Activated naive CD4-positive, alpha-beta T cell treated with anti-CD3 and anti-CD28 coated beads, Interleukin-2, amount 10 ng/mL, durations not matched to agents 7 days and 5 days (primary cell): ENCODE measurements around the gene FOXP1.

Source experiments
- CTCF ChIA-PET: fragments of 350-600 bp; sonication (Branson Sonifier 250); formaldehyde crosslinking; loops from one replicate; lab custom pipeline; 2021; ENCODE audit warnings: antibody characterized with exemption; lab: Charles Lee
- DNase-seq: peaks from one replicate; pipeline ENCODE4 v3.0.0-alpha.2; 2020
- H3K27ac Mint-ChIP-seq: one replicate; pipeline ENCODE4 v1.8.0; 2021; ENCODE audit warnings: mild to moderate bottlenecking, moderate library complexity, mixed read lengths
- H3K27me3 Mint-ChIP-seq: one replicate; pipeline ENCODE4 v1.8.0; 2021; ENCODE audit warnings: mild to moderate bottlenecking, mixed read lengths
- H3K36me3 Mint-ChIP-seq: one replicate; pipeline ENCODE4 v1.8.0; 2021; ENCODE audit warnings: mixed read lengths
- H3K4me1 Mint-ChIP-seq: one replicate; pipeline ENCODE4 v1.8.0; 2021; ENCODE audit warnings: mixed read lengths
- H3K4me3 Mint-ChIP-seq: one replicate; pipeline ENCODE4 v1.8.0; 2021; ENCODE audit warnings: mild to moderate bottlenecking, moderate library complexity, mixed read lengths
- H3K9me3 Mint-ChIP-seq: one replicate; pipeline ENCODE4 v1.8.0; 2021; ENCODE audit warnings: mixed read lengths

Gene FOXP1

DNA sequence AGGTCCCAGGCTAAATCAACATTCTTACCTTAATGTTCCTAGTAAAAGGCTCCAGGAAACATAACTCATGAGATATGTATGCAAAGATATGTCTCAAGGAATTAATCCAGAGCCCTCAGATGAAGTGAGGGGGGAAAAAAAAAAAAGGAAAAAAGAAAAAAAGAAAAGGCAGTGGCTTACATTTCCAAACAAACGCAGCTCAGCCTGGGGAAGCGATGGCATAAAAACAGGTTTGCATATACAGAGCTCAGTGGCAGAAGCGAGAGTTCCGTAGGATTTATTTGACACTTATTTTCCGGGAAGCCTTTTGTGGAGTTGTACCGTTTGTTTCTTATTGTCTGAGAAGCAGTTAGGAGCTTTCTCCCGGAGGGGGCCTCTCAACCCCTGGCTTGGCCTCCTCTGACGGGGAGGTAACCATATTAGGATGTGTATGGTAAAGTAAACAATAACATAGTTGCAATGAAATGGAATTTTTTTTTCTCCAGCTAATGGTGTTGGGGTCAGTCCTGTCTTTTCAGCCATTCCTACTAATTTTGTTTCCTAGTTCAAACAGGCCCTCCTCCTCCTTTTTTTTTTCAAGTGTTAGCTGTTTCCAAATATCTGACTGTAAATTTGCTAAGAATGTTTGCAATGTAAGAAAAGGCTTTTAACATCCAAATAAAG, 338.6 kb downstream of the FOXP1 start:
- Mint-ChIP-seq H3K27ac (no peak overlapping the region), H3K36me3 (no peaks in the 10 kb centered on the region), H3K4me3 (no peak overlapping the region), H3K27me3 (no peaks in the 10 kb centered on the region), H3K9me3 (no peaks in the 10 kb centered on the region), H3K4me1 (peaks cover 2% of the 10 kb centered on the region)
- DNase-seq = no peak
- CTCF ChIA-PET = interaction anchor here (0.7 kb wide), 1 partner anchor 25 kb away, joined by 3 read pairs; no protein-coding TSS in a partner anchor

DNA sequence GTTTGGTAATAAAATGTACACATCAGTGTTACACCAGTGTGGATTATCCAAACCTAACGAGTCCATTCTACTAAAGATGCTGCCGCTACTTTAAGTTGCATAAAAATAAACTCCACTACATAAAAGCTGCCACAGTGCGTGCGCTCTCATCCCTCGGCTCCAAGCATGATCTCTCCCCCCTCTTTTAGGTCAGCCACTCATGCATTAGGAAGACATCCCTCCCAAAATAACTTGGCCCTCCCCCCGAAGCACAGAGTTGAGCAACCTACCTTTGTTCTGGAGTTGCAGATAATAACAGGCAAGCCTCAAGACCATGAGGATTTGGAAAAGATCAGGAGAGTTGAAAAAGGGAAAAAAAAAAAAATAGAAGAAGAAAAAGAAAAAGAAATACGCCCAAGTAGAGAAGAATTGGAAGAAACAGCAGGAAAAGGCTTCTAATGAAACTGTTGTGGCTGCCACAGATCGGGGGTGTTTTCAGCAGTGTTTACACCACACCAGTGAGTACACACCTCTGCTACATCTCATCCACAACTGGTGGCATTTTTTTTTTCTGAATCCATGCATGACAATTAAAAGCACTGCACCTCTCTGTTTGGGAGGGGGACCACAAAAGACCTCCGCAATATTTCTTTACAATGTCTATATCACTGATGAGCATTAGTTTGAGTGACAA, 339.2 kb downstream of the FOXP1 start:
- no peaks in the 10 kb centered on the region for H3K9me3 Mint-ChIP-seq
- no peak for DNase-seq
- H3K27ac Mint-ChIP-seq = no peak overlapping the region
- H3K27me3 Mint-ChIP-seq = no peaks in the 10 kb centered on the region
- no peak overlapping the region for H3K4me3 Mint-ChIP-seq
- CTCF ChIA-PET = no interaction called here
- H3K4me1 Mint-ChIP-seq = peaks cover 2% of the 10 kb centered on the region
- no peaks in the 10 kb centered on the region for H3K36me3 Mint-ChIP-seq

DNA sequence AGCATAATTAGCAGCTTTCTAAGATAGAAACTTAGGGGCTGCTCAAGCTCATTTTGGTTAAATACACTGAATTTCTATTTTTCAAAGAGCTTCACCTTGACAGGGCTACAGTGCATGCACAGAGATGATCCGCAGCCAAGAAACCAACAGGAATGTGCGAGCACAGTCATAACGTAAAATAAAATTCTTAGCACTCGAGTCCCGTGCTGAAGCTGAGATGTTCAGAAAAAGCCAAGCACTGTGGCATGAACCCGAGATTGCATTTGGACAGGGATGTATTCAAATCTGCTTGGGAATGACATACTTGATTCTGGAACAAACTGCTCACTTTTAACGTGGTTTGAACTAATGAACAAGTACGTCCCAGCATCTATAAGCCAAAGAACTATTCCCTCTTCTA, 340.3 kb downstream of the FOXP1 start:
- Mint-ChIP-seq H3K4me1 (peaks cover 2% of the 10 kb centered on the region), H3K4me3 (no peak overlapping the region), H3K27ac (no peak overlapping the region), H3K9me3 (no peaks in the 10 kb centered on the region), H3K27me3 (no peaks in the 10 kb centered on the region), H3K36me3 (no peaks in the 10 kb centered on the region)
- CTCF ChIA-PET = no interaction called here
- no peak for DNase-seq

DNA sequence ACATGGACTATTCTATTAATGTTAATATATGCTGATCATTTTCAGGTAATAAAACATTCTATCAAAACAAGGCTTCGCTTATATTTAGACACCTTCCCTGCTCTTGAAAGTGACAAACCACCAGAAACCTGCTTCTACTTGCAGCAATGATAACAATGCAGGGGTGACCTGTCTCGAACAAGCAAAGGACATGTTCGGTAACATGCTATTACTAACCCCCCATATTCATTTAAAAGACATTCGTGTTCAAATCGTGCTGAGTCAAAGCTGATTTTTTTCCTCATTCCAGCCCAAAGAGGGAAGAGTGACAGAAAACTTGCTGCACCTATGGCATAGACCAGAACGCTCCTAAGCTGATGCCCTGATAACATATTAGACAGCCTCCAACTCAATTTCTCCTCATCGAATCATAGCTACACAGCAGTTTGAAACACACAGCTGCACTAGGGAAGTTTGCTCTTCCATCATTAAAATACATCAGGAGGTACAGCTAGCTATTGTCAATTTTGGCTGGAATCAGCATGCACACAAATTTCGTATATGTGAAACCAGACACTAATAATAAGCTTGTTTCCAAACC, 341.5 kb downstream of the FOXP1 start:
- Mint-ChIP-seq H3K27me3 (no peaks in the 10 kb centered on the region), H3K4me3 (no peak overlapping the region), H3K9me3 (no peaks in the 10 kb centered on the region), H3K36me3 (no peaks in the 10 kb centered on the region), H3K4me1 (peaks cover 2% of the 10 kb centered on the region), H3K27ac (no peak overlapping the region)
- CTCF ChIA-PET = no interaction called here
- no peak for DNase-seq

DNA sequence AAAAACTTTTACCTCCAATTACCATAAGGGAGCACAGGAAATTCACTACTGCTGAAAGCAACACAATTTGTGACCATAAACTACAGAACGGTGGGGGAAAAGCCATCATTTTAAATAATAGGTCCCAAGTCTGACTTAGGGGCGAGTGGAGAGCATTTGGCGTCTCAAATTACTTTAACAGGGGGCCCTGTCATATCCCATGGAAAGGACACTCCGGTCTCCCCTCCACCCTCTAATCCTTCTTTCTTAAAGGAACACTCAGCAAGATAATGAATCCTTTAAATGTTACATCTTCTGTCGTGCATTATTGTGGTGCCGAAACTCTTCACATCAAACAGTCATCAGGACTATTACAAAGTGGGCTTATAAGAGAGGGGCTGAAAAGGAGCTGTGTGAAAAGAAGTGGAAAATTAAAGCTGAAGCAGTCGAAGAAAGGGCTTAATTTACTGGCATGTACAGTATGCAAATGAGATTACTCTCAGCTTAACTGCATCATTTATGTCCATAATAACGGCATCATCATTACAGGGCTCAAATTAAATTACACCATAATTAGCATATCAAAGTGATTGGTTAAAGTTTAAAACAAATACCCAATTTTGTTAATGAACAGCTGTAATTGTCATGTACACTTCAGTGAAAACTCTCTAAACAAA, 342.2 kb downstream of the FOXP1 start:
- H3K9me3 Mint-ChIP-seq = no peaks in the 10 kb centered on the region
- CTCF ChIA-PET = no interaction called here
- no peak overlapping the region for H3K27ac Mint-ChIP-seq
- H3K4me3 Mint-ChIP-seq = no peak overlapping the region
- no peak for DNase-seq
- no peaks in the 10 kb centered on the region for H3K36me3 Mint-ChIP-seq
- H3K27me3 Mint-ChIP-seq = no peaks in the 10 kb centered on the region
- peaks cover 2% of the 10 kb centered on the region for H3K4me1 Mint-ChIP-seq

DNA sequence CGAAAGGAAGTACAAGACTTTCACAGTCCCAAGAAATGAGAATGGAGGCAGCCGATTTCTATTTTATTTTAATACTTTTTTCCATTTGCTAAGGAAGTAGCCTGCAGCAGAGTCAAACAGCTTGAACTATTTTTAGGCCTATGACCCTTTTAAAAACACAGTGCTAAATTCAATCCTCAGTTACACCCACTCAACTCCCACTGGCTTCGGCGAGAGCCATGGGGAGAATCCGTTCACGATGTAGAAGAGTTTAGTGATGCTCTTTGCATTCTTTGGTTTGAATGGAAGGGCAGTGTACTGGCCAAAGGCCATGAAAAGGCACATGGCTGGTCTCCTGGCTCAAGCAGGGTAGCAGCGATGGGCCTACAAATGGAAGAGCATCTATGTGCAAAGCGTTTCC, 343.5 kb downstream of the FOXP1 start:
- DNase-seq = no peak
- Mint-ChIP-seq H3K4me1 (peaks cover 2% of the 10 kb centered on the region), H3K4me3 (no peak overlapping the region), H3K27me3 (no peaks in the 10 kb centered on the region), H3K36me3 (peaks cover 2% of the 10 kb centered on the region), H3K27ac (no peak overlapping the region), H3K9me3 (no peaks in the 10 kb centered on the region)
- CTCF ChIA-PET = no interaction called here

DNA sequence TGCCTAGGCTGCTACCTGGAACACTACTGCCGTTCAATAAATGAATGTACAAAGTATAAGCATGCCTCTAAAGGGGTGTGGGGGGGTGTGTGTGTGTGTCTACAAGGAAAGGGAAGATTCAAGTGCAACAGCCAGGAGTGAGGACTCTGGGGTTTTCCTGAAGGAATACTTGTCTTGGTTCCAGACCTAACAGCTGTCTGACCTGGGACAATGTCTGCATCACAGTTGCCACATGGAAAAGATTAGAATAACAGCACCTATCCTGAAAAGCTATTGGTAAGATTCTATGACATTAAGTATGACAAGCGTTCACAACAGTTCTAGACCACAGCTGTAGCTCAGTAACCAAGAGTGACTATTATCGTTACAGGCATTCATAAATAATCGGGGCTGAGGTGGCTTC, 345.2 kb downstream of the FOXP1 start:
- no peaks in the 10 kb centered on the region for H3K9me3 Mint-ChIP-seq
- peaks cover 6% of the 10 kb centered on the region for H3K36me3 Mint-ChIP-seq
- H3K4me3 Mint-ChIP-seq = no peak overlapping the region
- CTCF ChIA-PET = no interaction called here
- peaks cover 4% of the 10 kb centered on the region for H3K4me1 Mint-ChIP-seq
- H3K27me3 Mint-ChIP-seq = no peaks in the 10 kb centered on the region
- no peak overlapping the region for H3K27ac Mint-ChIP-seq
- no peak for DNase-seq

DNA sequence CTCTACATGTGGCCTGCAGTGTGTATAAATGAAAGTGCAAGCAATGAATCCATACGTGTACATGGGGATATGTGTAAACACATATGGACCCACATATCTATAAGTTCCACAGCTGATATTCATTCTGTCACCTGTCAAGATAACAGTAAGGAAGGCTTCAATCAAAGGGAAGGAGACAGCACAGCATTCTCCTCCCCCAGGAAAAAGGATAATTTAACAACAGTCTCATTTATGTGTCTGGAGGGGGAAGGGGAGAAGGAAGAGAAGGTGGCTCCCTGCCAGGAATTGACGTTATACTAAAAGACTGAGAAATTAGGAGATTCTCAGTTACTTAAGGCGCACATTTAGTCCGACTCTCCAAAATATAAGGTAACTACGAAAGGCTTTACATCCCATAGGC, 345.9 kb downstream of the FOXP1 start:
- CTCF ChIA-PET = no interaction called here
- peaks cover 8% of the 10 kb centered on the region for H3K4me1 Mint-ChIP-seq
- H3K9me3 Mint-ChIP-seq = no peaks in the 10 kb centered on the region
- H3K36me3 Mint-ChIP-seq = peaks cover 6% of the 10 kb centered on the region
- no peak overlapping the region for H3K27ac Mint-ChIP-seq
- no peak overlapping the region for H3K4me3 Mint-ChIP-seq
- H3K27me3 Mint-ChIP-seq = peaks cover 4% of the 10 kb centered on the region
- no peak for DNase-seq

DNA sequence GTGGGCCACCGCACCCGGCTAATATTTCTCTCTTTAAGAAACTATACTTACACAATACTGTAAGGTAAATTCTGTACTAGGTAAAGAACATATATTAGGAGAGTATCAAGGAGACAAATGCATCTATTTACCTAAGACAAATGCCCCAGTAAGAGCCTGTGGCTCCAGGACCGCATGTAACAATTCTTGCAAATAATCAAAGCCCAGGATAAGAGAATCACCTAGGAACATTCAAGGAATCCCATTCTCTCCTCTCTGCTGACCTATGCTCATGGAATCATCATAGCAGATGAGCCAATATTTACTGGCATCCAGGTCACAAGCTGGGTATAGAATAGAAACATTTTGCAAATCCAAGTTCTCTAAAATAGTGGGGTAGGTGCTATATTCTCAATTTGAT, 347.7 kb downstream of the FOXP1 start:
- H3K4me1 Mint-ChIP-seq = peaks cover 23% of the 10 kb centered on the region

DNA sequence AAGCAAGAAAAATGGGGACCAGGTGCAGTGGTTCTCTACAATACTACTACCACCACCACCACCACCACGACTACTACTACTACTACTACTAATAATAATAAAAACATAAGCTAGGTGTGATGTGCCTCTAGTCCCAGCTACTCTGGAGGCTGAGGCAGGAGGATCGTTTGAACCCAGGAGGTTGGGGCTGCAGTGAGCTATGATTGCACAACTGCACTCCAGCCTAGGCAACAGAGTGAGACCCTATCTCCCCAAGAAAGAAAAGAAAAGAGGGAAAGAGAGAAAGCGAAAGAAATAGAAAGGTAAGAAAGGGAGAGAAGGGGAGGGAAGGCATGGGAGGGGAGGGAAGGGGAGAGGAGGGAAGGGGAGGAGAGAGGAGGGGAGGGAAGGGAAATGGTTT, 350.6 kb downstream of the FOXP1 start:
- peaks cover 41% of the 10 kb centered on the region for H3K4me1 Mint-ChIP-seq
- DNase-seq = no peak
- peaks cover 10% of the 10 kb centered on the region for H3K27me3 Mint-ChIP-seq
- H3K9me3 Mint-ChIP-seq = no peaks in the 10 kb centered on the region
- no peak overlapping the region for H3K27ac Mint-ChIP-seq
- CTCF ChIA-PET = interaction anchor here (0.6 to 1.4 kb wide), 4 partner anchors 31 to 71 kb away, joined by 3 to 4 read pairs (median 4); no protein-coding TSS in a partner anchor
- no peak overlapping the region for H3K4me3 Mint-ChIP-seq
- H3K36me3 Mint-ChIP-seq = peaks cover 6% of the 10 kb centered on the region

More for the DNA sequence above, 347.7 kb downstream of the FOXP1 start:
- peaks cover 4% of the 10 kb centered on the region for H3K27me3 Mint-ChIP-seq
- DNase-seq = no peak
- H3K27ac Mint-ChIP-seq = peak overlapping the region; percentile 11
- peaks cover 6% of the 10 kb centered on the region for H3K36me3 Mint-ChIP-seq
- H3K4me3 Mint-ChIP-seq = no peak overlapping the region
- H3K9me3 Mint-ChIP-seq = no peaks in the 10 kb centered on the region
- CTCF ChIA-PET = no interaction called here

DNA sequence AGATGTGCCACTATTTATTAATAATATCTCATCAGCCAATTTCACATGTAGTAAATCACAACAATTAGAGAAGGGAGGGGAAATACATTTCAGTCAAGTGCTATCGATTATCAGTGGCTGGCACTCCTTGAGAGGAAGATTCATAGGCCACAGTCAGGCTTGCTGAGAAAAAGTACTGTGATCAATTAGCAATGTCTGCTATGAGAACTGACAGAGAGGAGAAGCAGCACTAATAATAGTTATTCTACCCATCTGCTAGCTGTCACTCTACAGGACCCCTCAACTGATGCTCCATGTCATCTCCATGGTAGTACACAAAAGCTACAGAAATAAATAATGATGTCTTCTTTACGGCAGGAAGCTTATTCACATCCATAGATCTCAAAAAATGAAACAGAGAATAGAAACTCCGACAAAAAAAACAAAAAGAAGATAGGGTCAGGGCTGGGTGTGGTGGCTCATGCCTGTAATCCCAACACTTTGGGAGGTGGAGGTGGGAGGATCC, 351.3 kb downstream of the FOXP1 start:
- H3K4me3 Mint-ChIP-seq = no peak overlapping the region
- H3K36me3 Mint-ChIP-seq = peaks cover 6% of the 10 kb centered on the region
- no peaks in the 10 kb centered on the region for H3K9me3 Mint-ChIP-seq
- peaks cover 10% of the 10 kb centered on the region for H3K27me3 Mint-ChIP-seq
- CTCF ChIA-PET = interaction anchor here (0.6 to 1.4 kb wide), 6 partner anchors 32 to 354 kb away, joined by 3 to 4 read pairs (median 3); no protein-coding TSS in a partner anchor
- DNase-seq = no peak
- peaks cover 48% of the 10 kb centered on the region for H3K4me1 Mint-ChIP-seq
- H3K27ac Mint-ChIP-seq = peak overlapping the region; percentile 13

DNA sequence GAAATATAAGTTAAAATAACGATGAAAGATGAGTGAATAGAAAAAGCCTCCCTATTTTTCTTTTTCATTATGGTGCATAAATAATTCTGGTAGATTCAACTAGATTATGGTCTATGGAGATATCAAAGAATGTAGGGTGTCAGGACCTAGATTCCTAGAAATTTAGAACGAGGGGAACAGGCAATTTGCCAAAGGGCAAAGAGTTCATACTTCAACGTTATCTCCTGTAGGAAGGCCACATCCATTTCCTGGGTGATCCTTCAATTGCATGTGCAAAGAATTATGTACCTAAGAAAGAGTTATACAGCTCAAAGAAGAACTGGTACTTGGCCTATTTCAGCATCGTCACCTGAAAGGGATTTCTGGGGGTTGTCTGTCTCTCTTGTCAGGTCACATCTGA, 351.8 kb downstream of the FOXP1 start:
- no peak overlapping the region for H3K4me3 Mint-ChIP-seq
- H3K27me3 Mint-ChIP-seq = peaks cover 11% of the 10 kb centered on the region
- DNase-seq = no peak
- peaks cover 53% of the 10 kb centered on the region for H3K4me1 Mint-ChIP-seq
- H3K27ac Mint-ChIP-seq = no peak overlapping the region
- H3K36me3 Mint-ChIP-seq = peaks cover 6% of the 10 kb centered on the region
- CTCF ChIA-PET = interaction anchor here (0.8 to 1.4 kb wide), 3 partner anchors 72 to 354 kb away, joined by 3 read pairs; no protein-coding TSS in a partner anchor
- no peaks in the 10 kb centered on the region for H3K9me3 Mint-ChIP-seq

DNA sequence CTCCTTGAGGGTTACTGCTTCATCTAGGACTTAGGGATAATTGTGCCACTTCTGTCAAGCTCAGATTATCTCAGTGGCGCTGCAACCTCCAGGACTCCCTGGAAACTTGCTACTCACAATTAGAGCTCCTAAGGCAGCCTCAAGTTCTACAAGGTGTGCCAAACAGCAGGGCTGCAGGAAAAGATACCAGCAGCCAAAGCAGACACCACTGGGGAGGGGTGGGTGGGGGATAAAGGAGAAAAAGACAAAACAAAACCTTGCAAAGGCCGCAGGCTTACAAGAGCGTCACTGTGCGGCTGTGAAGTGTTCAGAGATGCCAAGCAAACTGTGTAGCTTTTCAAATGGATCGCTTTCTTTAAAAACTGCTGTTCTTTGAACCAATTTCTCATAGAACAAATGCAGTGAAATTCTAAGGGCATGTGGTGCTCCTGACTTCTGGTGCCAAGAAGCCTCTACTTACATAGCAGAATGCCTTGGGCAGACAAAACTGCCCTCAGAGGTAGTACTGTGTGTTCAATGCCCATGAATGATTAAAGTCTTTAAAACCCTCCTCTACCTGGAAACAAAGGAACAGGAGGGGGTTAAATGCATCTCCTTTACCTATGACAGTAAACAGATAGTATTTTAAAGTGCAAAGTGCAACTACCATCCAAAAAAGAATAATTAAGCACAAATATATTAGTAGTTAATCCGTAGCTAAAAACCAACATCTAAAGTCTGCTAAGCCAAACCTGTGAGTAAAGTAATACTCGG, 353.4 kb downstream of the FOXP1 start:
- Mint-ChIP-seq H3K27ac (no peak overlapping the region), H3K27me3 (peaks cover 20% of the 10 kb centered on the region), H3K4me3 (no peak overlapping the region), H3K9me3 (no peaks in the 10 kb centered on the region), H3K4me1 (peaks cover 66% of the 10 kb centered on the region), H3K36me3 (peaks cover 4% of the 10 kb centered on the region)
- CTCF ChIA-PET = interaction anchor here (0.9 to 1.4 kb wide), 3 partner anchors 179 to 1789 kb away, joined by 3 to 4 read pairs (median 3); no protein-coding TSS in a partner anchor
- DNase-seq = no peak
